Lung (tissue), 12 donors: ENCODE data around the gene PHLPP1. TPM values are rescaled to one million over a fixed set of nuclear protein-coding genes. Genes with fewer than 3 reads are reported as not detected.
"Not testable (repeated sequence)": the region's sequence is repeated elsewhere in the genome, so short reads cannot be mapped to it uniquely, and the experiment has no call there.

ENCODE experiments used
- ATAC-seq: fragments of 200-7000 bp; cut with Tn5 transposase; one replicate; pipeline ENCODE4 v1.9.1; 2020; ENCODE audit warnings: moderate number of reproducible peaks; ENCODE audit not compliant: insufficient read depth, low FRiP score
- DNase-seq, 3 donors: peaks; one replicate each; pipeline ENCODE4 v3.0.0-alpha.2; 2013 to 2017
- H3K27ac ChIP-seq, 2 donors: one replicate each; pipeline ENCODE4 v1.5.1; 2013; ENCODE audit warnings: mild to moderate bottlenecking in 2 of 2, moderate library complexity in 2 of 2, control low read depth in 1 of 2, inconsistent platforms in 1 of 2, low read depth in 1 of 2, low read length in 1 of 2
- H3K27me3 ChIP-seq, 3 donors: one replicate each; pipeline ENCODE4 v1.5.1; 2013; ENCODE audit warnings: low read length in 2 of 3; ENCODE audit not compliant: control insufficient read depth in 3 of 3, insufficient read depth in 3 of 3
- H3K36me3 ChIP-seq, 4 donors: one replicate each; pipeline ENCODE4 v1.5.1; 2013; ENCODE audit warnings: low read length in 4 of 4, mild to moderate bottlenecking in 1 of 4, moderate library complexity in 1 of 4; ENCODE audit not compliant: control insufficient read depth in 4 of 4, insufficient read depth in 4 of 4
- H3K4me1 ChIP-seq, 5 donors: one replicate each; pipeline ENCODE4 v1.5.1; 2013; ENCODE audit warnings: low read length in 5 of 5, mild to moderate bottlenecking in 2 of 5, moderate library complexity in 1 of 5; ENCODE audit not compliant: control insufficient read depth in 5 of 5, insufficient read depth in 5 of 5
- H3K4me3 ChIP-seq: one replicate; pipeline ENCODE4 v1.5.1; 2013; ENCODE audit warnings: mild to moderate bottlenecking, control low read depth, moderate library complexity
- H3K9ac ChIP-seq, 2 donors: one replicate each; pipeline ENCODE4 v1.5.1; 2013; ENCODE audit warnings: low read length in 2 of 2, control low read depth in 1 of 2; ENCODE audit not compliant: insufficient read depth in 1 of 2
- H3K9me3 ChIP-seq, 4 donors: one replicate each; pipeline ENCODE4 v1.5.1; 2013; ENCODE audit warnings: low read length in 3 of 4, mild to moderate bottlenecking in 1 of 4, moderate library complexity in 1 of 4; ENCODE audit not compliant: control insufficient read depth in 4 of 4, insufficient read depth in 3 of 4
- WGBS, 2 donors: extraction: QIAGEN DNeasy Blood & Tissue Kit; methylation state at CpG; one replicate each; pipeline ENCODE4 v1.1.7; 2013; 5-methylcytosine and 5-hydroxymethylcytosine counted together
- polyA plus RNA-seq, 2 donors: library from polyadenylated mRNA; stranded (reverse); fragments of 200-250 nt; gene quantifications; one replicate each; pipeline ENCODE4 v1.2.1, GENCODE V29; 2013
- total RNA-seq, 2 donors: library from RNA; depleted of rRNA in 1 of 2; stranded (reverse); fragments of >200 nt in 1 of 2; gene quantifications; one replicate each; pipeline ENCODE4 v1.2.1, GENCODE V29; 2014 to 2021
- TF ChIP-seq, protein P1 (sequence below): IDR thresholded peaks from 2 replicates; pipeline ENCODE4 v1.5.1; 2012; ENCODE audit warnings: mild to moderate bottlenecking; ENCODE audit errors: control extremely low read depth, extremely low read depth
- donor health status: control.
- donor health status: control.
- donor health status: Bipolar disorder and iron deficiency.
- donor health status: healthy.
- donor health status: DM: yes; HTN: yes; CAD: no.

The PHLPP1 gene
- total and polyA plus RNA-seq, 4 donors = 2.3 to 29.2 (median 7.9) TPM

DNA sequence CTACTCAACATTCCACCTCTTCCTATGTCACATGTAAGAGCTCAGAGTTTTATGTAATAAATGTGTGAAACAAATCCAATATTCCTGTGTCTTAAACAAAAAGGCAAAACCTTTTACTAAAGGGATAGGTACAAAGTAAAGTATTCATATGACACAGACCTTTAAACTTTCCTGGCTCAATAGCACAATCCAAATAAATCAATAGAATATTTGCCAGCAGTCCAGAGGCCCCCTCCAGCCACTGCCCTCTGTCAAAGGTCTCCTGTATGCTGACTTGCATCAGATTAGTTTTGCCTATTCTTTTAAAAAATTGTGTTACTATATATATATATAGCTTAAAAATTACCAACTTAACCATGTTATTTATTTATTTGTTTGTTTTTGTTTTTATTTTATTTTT is 17.7 kb upstream of the PHLPP1 start:
- no peak overlapping the region for H3K4me3 ChIP-seq
- no peak overlapping the region for H3K9ac ChIP-seq
- DNase-seq = no peak
- ATAC-seq = no peak
- H3K36me3 ChIP-seq = no peaks in the 10 kb centered on the region
- H3K4me1 ChIP-seq = no peaks in the 10 kb centered on the region
- H3K9me3 ChIP-seq = no peaks in the 10 kb centered on the region
- H3K27me3 ChIP-seq = no peaks in the 10 kb centered on the region
- H3K27ac ChIP-seq = no peak overlapping the region
- TF ChIP-seq, protein P1, sequence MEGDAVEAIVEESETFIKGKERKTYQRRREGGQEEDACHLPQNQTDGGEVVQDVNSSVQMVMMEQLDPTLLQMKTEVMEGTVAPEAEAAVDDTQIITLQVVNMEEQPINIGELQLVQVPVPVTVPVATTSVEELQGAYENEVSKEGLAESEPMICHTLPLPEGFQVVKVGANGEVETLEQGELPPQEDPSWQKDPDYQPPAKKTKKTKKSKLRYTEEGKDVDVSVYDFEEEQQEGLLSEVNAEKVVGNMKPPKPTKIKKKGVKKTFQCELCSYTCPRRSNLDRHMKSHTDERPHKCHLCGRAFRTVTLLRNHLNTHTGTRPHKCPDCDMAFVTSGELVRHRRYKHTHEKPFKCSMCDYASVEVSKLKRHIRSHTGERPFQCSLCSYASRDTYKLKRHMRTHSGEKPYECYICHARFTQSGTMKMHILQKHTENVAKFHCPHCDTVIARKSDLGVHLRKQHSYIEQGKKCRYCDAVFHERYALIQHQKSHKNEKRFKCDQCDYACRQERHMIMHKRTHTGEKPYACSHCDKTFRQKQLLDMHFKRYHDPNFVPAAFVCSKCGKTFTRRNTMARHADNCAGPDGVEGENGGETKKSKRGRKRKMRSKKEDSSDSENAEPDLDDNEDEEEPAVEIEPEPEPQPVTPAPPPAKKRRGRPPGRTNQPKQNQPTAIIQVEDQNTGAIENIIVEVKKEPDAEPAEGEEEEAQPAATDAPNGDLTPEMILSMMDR = no peak

DNA sequence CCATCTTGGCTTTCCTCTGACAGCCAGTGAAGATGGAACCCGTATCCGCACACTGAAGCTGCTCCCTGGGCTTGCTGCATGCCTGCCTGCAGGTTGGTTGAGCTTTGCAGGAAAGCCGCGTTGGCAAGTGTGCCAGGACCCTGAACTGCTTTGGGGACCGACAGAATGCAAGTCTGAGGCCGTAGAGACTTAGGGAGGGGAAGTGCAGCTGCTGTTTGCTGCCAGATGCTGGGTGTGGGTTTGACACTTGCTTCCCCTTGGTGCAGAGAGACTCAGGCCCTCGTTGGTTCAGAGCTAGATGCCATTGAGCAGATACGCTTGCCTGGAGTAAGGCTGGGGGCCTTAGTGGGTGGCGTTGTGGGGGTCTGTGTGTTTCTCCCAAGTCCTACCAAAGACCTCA is 13.1 kb upstream of the PHLPP1 start:
- Histone ChIP-seq H3K27ac (no peak overlapping the region), H3K9me3 (no peaks in the 10 kb centered on the region), H3K9ac (no peak overlapping the region), H3K36me3 (no peaks in the 10 kb centered on the region), H3K4me1 (no peaks in the 10 kb centered on the region), H3K4me3 (no peak overlapping the region), H3K27me3 (no peaks in the 10 kb centered on the region)
- TF ChIP-seq, protein P1 = no peak
- ATAC-seq = no peak
- WGBS, 2 donors = 34 to 56% methylated on average over 9 of the region's 9 CpGs
- no peak for DNase-seq

DNA sequence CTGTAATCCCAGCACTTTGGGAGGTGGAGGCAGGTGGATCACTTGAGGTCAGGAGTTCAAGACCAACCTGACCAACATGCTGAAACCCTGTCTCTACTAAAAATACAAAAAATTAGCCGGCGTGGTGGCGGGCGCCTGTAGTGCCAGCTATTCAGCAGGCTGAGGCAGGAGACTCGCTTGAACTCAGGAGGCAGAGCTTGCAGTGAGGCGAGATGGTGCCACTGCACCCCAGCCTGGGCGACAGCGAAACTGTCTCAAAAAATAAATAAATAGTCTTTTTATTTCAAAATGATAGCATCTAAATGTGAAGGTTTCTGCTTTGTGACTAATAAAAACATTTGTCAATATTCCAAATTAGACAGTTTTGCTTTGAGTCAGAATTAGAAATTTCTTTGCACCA is 8.5 kb upstream of the PHLPP1 start:
- DNase-seq, H3K27me3 ChIP-seq, H3K9me3 ChIP-seq, H3K4me1 ChIP-seq, H3K36me3 ChIP-seq, ATAC-seq, H3K4me3 ChIP-seq, H3K9ac ChIP-seq, H3K27ac ChIP-seq: not testable (repeated sequence)
- 94 to 98% methylated on average over 8 of the region's 8 CpGs for WGBS, 2 donors

DNA sequence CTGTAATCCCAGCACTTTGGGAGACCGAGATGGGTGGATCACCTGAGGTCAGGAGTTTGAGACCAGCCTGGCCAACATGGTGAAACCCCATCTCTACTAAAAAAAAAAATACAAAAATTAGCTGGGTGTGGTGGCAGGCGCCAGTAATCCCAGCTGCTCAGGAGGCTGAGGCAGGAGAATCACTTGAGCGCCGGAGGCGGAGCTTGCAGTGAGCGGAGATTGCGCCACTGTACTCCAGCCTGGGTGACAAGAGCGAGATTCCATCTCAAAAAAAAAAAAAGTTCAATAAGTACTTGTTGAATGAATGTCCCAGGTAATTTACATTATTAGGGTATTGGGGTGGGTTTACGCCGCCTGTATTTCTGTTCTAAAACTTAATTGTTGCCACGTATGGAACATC is 5.4 kb upstream of the PHLPP1 start:
- not testable (repeated sequence) for H3K9me3 ChIP-seq, H3K4me3 ChIP-seq, DNase-seq, ATAC-seq, H3K27me3 ChIP-seq, H3K36me3 ChIP-seq, H3K27ac ChIP-seq, H3K4me1 ChIP-seq, H3K9ac ChIP-seq
- WGBS, 2 donors = 94 to 97% methylated on average over 11 of the region's 11 CpGs

DNA sequence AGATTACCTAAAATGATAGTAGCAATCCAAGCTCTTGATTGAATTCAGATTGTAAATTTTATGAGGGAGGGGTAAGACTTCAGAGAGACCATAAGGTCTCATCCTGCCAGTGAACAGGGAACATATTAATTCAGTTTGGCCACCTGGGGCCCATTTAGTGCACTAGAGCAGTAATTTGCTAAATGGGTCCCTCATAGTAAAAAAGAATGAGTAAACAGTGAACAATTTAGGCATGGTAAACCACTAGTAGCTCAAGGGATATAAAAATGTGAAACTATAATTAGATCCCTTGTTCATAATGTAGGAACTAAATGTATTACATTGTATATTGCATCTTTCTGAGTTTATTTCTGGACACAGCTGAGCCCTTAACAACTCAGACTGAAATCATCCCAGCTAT is 4.9 kb upstream of the PHLPP1 start:
- Histone ChIP-seq H3K4me1 (peaks cover 0 to 4% (median 0%) of the 10 kb centered on the region in 5 donors), H3K4me3 (no peak overlapping the region), H3K36me3 (no peaks in the 10 kb centered on the region), H3K9me3 (no peaks in the 10 kb centered on the region), H3K27ac (no peak overlapping the region), H3K27me3 (no peaks in the 10 kb centered on the region), H3K9ac (no peak overlapping the region)
- DNase-seq = no peak
- no peak for ATAC-seq
- TF ChIP-seq, protein P1 = no peak
